CD4-positive, alpha-beta T cell treated with Interferon gamma for 1 hour (primary cell): ENCODE measurements around the gene KCNMB3.
"Not testable (repeated sequence)": the region's sequence is repeated elsewhere in the genome, so short reads cannot be mapped to it uniquely, and the experiment has no call there.

Source experiments
- DNase-seq: peaks from one replicate; pipeline ENCODE4 v3.0.0-alpha.2; 2020

KCNMB3 gene

GRCh38 chr3:179250803-179251476 is at the start of gene KCNMB3:
Gene KCNMB3 (minus strand): TSS chr3:179251114. CDS start chr3:179250990, 124 bp downstream.
- no peak for DNase-seq

DNA sequence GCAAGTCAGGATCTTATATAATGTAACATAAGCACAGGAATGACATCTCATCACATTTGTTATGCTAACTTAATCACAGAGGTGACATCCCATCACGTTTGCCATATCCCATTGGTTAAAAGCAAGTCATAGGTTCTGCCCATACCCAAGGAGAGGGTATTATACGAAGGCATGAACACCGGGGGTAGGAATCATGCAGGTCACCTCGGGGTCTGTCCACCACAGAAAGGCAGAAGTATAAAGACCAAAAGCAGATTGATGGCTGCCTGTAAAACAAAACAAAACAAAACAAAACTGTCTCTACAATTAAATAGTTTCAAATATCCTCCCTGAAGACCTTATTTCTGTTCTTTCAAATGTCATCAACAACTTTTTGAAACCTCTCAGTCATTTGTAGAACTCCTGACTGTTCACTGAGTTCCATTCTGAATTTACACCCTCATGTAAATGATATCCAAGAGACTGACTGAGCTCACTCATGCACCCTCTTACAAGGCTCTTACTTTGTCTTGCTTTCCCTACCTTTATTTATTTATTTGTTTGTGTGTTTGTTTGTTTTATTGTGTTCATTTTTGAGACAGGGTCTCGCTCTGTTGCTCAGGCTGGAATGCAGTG is 49.2 kb upstream of the KCNMB3 start:
- no peak for DNase-seq

- DNase-seq, result no peak
Observed at GRCh38 chr3:179299316-179299715, 48.4 kb upstream of the KCNMB3 start.

GRCh38 chr3:179297971-179298725 is 47.2 kb upstream of the KCNMB3 start:
- no peak for DNase-seq

GRCh38 chr3:179292450-179292849 is 41.5 kb upstream of the KCNMB3 start:
- DNase-seq, result no peak

DNA sequence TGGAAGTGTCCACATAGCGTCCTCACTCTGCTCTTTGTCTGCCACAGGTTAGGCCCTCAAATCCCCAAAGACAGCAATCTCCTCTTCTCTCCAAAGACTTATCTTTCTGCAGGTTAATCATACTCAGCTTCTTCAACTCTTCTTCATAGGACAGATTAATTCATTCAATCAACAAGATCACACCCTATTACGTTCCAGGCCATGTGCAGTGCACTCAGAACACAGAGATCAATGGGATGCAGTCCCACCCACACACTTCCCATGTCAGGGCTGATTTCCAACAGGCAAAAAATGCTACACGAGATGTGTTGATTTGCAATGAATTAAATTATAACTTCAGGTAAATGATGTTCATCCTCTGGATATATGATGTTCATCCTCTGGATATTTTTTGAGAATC is 38.4 kb upstream of the KCNMB3 start:
- DNase-seq, result no peak

DNA sequence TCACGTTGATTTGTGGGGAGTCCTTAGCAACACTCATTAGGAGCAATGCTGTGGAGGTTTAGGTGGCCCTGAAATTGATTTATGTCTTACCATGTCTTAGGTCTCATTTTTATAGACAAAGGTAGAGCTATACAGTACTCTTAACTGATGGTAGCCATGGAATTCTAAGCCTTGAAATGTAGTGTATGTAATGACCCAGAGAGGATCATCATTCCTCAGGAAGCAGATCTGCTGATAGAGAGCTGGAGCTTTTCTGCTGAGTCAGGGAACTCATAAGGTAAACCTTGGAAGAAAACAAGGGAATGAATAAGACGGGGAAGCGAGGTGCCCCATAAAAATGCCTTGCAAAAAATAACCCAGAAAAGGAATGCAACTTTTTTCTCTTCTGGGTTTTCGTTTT is 37.9 kb upstream of the KCNMB3 start:
- no peak for DNase-seq

- DNase-seq, result no peak
Observed at GRCh38 chr3:179286331-179286730, 35.4 kb upstream of the KCNMB3 start.

DNA sequence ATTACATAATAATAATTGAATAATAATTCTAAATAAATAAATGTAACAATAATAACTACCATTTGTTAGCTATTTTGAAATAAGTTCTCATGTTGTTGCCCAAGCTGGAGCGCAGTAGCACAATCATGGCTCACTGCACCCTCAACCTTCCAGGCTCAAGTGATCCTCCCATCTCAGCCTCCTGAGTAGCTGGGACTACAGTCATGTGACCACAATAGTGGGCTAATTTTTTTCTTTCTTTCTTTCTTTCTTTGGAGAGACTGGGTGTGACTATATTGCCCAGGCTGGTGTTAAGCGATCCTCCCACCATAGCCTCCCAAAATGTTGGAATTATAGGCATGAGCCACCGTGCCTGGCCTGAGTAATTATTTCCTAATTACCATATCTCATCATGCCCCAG is 30.9 kb upstream of the KCNMB3 start:
- DNase-seq, result no peak

GRCh38 chr3:179279837-179280236 is 28.9 kb upstream of the KCNMB3 start:
- no peak for DNase-seq

DNA sequence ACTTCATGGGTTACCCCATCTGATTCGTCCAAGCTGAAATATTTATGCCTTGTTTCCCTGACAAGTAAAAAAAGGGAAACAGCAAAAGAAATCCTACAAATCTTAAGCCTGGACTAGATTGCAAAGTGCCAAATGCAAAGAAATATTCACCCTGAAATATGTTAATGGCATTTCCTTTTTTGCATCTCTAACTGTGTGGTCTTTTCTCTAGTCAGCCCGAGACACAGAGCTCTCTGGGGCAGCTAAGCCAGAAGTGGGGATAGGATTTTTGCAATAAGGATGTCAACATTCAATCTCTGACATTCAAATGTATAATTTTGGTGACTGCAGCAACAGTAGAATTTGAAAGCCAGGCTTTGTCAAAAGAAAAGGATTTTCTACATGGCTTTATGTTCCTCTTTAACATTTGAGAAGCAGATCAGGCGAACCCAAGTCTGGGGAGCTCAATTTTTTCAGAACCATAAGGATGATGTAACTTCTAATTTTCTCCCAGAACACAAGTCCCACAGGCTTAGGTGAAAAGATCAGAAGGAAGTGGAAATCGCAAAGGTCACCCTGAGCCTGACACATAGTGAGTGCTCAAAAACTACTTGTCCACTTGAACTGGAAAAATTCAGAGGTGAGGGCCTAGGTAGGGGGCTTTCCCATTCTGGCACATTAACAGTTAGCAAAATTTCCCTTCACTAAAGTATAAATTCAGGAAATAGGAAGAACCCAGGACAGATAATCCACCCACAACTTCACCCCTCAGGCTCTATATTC is 28.2 kb upstream of the KCNMB3 start:
- DNase-seq, result no peak

- no peak for DNase-seq
Observed at GRCh38 chr3:179278151-179278550, 27.2 kb upstream of the KCNMB3 start.

- no peak for DNase-seq
Observed at GRCh38 chr3:179276743-179277142, 25.8 kb upstream of the KCNMB3 start.

GRCh38 chr3:179276001-179276400 is 25.1 kb upstream of the KCNMB3 start:
- no peak for DNase-seq

GRCh38 chr3:179274434-179274833 is 23.5 kb upstream of the KCNMB3 start:
- DNase-seq, result not testable (repeated sequence)

- no peak for DNase-seq
Observed at GRCh38 chr3:179272385-179272784, 21.5 kb upstream of the KCNMB3 start.

DNA sequence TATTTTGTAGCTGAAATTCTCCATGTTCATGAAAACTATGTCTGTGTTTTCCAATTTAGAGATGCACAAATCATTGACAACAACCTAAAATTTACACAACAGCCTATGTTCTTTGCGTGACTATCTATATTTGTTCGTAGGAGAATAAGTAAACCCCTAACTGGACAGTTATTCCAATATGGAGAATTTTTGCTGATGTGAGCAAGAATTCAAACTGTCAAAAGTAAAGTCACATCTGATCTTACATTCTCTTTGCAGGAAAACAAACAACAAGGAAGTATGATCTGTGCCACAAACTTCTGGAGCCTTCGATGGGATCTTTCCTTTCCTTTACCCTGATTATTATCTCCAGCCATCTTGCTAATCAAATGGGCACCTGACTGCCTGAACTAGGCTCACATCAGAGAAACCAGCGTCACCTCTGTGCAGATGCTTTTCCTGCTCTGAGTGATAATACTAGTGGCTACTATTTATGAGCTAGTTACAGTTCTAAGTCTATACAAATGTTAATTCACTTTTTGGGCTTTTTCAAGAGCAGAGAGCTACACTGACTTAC is 18.3 kb upstream of the KCNMB3 start:
- DNase-seq, result no peak

- DNase-seq, result no peak
Observed at GRCh38 chr3:179268400-179269051, 17.6 kb upstream of the KCNMB3 start.

DNA sequence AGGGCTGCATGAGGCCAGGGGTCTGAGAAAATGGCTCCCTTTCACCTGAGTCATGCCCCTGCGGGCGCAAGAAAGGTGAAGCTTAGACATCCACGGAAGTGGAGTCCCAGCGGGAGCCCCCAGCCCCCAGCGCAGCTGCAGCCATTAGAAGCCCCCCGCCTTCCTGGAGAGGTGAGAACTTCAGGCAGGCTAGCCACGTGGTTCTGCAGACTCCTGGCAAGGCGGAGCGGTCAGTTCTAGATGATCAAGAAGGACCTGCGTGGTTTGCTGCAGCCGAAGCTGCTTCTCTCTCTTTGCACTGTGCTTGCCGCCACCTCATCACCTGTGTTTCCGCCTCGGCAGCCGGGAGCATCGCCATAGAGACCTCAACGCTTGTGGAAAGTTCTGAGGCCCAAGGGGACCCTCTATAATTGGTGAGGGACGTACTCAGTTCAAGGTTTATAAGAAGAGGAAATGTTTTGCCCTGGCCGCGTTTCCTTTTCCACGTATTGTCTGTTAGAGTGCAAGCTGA is 15.8 kb upstream of the KCNMB3 start:
- no peak for DNase-seq

- DNase-seq, result no peak
Observed at GRCh38 chr3:179265875-179266274, 15.0 kb upstream of the KCNMB3 start.

- no peak for DNase-seq
Observed at GRCh38 chr3:179265092-179265491, 14.2 kb upstream of the KCNMB3 start.

DNA sequence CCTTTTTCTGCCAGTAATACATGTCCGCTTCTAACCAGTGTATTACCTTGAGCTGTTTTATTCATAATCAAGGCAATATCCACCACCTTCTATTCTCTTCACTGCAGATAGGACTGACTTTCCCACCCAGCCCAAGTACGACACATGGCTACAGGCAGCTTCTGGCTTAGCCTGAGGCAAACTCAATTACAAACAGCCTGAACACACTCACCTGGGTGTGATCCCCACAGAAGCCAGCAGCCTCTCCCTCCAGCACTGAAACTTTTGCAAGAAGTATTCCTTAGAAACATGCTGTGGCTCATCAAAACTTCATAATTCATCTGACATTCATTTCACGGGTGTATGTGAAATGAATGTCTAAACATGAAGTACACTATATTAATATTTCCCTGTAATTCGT is 13.5 kb upstream of the KCNMB3 start:
- DNase-seq, result no peak
